ENCODE results near the gene NEMP2. TPM values are rescaled to one million over a fixed set of nuclear protein-coding genes. Genes with fewer than 3 reads are reported as not detected.

The NEMP2 gene
- total and polyA plus RNA-seq, 2 of the 4 experiments (the other 2 are of a cell fraction): 1.1 to 1.3 TPM

GRCh38 chr2:190488516-190489233 lies 45.8 kb downstream of the NEMP2 start:
- dilution Hi-C loops (cut with HindIII; ENCODE audit: low sequenced_read_pairs, unreplicated experiment): no loop called here
- Histone ChIP-seq H4K20me1 (ENCODE audit: insufficient read depth, low read length) (no peaks in the 10 kb centered on the region), H2BK20ac (ENCODE audit: low read depth, low read length) (no peak overlapping the region), H3K9me3 (ENCODE audit: control insufficient read depth, insufficient read depth, low read length) (0 out of 2 replicates have a peak, but pooled peaks cover 1% of the 10 kb centered on the region), H3K9ac (ENCODE audit: low read depth, low read length) (no peak overlapping the region), H3K23ac (ENCODE audit: low read depth, low read length) (no peak overlapping the region), H3K4me2 (ENCODE audit: low read depth, low read length) (no peak overlapping the region), H4K5ac (ENCODE audit: low read depth, low read length) (no peak overlapping the region), H2BK120ac (ENCODE audit: low read depth, low read length) (no peak overlapping the region), H3K56ac (ENCODE audit: extremely low read depth, insufficient read depth, low read length) (no peak overlapping the region), H3K27ac (ENCODE audit: insufficient read depth, low read length) (no peak overlapping the region), H3K18ac (ENCODE audit: low read depth, low read length) (no peak overlapping the region), H3K4me3 (ENCODE audit: insufficient read depth, low read depth, low read length) (no peak overlapping the region), H2BK5ac (ENCODE audit: low read depth, low read length, poor library complexity, severe bottlenecking) (no peak overlapping the region), H3K9me1 (ENCODE audit: insufficient read depth, low read length) (no peaks in the 10 kb centered on the region), H2BK15ac (ENCODE audit: low read depth, low read length) (no peak overlapping the region), H4K91ac (ENCODE audit: insufficient read depth, low read depth, low read length) (no peak overlapping the region), H2AFZ (replicated peaks; ENCODE audit: low read length, poor library complexity) (no peak overlapping the region), H3K4me1 (ENCODE audit: control insufficient read depth, insufficient read depth, low read length) (no peaks in the 10 kb centered on the region), H3K79me1 (ENCODE audit: low read depth in 1 of 2, low read length in 2 of 2) (no peaks in the 10 kb centered on the region), H3K14ac (replicated peaks; ENCODE audit: low read depth, low read length) (no peak overlapping the region), H3K27me3 (ENCODE audit: control insufficient read depth, insufficient read depth, low read length) (no peaks in the 10 kb centered on the region), H3K36me3 (ENCODE audit: control insufficient read depth, insufficient read depth, low read length) (peaks cover 3% of the 10 kb centered on the region; the same call in 1 of the 2 replicates), H3K4ac (ENCODE audit: low read depth, low read length) (no peak overlapping the region), H2AK5ac (ENCODE audit: low read depth, low read length) (no peak overlapping the region), H4K8ac (ENCODE audit: low read depth in 2 of 2, low read length in 2 of 2) (no peak overlapping the region), H2AK9ac (replicated peaks; ENCODE audit: low read depth, low read length, poor library complexity) (no peak overlapping the region)
- DNase-seq (no peak), ATAC-seq (ENCODE audit: low read depth) (no peak)
- no peak for TF ChIP-seq CTCF (conservative IDR thresholded peaks at IDR 0.05; ENCODE audit: low read depth, low read length)
- TF ChIP-seq POLR2A (IDR thresholded peaks at IDR 0.05; ENCODE audit: low read depth, low read length): no peak
- TF ChIP-seq MXI1 (IDR thresholded peaks at IDR 0.05; ENCODE audit: borderline replicate concordance, low read depth, low read length): no peak
- TF ChIP-seq RAD21 (IDR thresholded peaks at IDR 0.05; ENCODE audit: low read length): no peak
- TF ChIP-seq CHD1 (IDR thresholded peaks at IDR 0.05; ENCODE audit: low read depth, low read length): no peak
- TF ChIP-seq MAZ (IDR thresholded peaks at IDR 0.05; ENCODE audit: borderline replicate concordance, low read depth, low read length): no peak
- TF ChIP-seq MAFK (IDR thresholded peaks at IDR 0.05; ENCODE audit: low read depth, low read length): no peak
- TF ChIP-seq BHLHE40 (IDR thresholded peaks at IDR 0.05; ENCODE audit: low read depth, low read length): no peak
- WGBS, 2 experiments (ENCODE audit: extremely low coverage in 2 of 2, insufficient read length in 1 of 2): no CpG with 5 or more reads among the region's 6 CpGs
- intact Hi-C loops (cut with micrococcal nuclease): no loop called here
- in situ Hi-C loops (cut with MboI; ENCODE audit: low sequenced_read_pairs): no loop called here
- BruUV-seq (replicated peaks): no TSS peak
- CTCF ChIA-PET: no interaction called here
- POLR2A ChIA-PET (ENCODE audit: unreplicated experiment): no interaction called here
